ENCODE measurements around the gene RSU1. TPM values are rescaled to one million over a fixed set of nuclear protein-coding genes. Genes with fewer than 3 reads are reported as not detected.

The RSU1 gene
- total and polyA plus RNA-seq, 2 of the 13 experiments (the other 11 are each of a cell fraction or from before 2014, with no cell fraction given), result 32.3 to 35.1 TPM

DNA sequence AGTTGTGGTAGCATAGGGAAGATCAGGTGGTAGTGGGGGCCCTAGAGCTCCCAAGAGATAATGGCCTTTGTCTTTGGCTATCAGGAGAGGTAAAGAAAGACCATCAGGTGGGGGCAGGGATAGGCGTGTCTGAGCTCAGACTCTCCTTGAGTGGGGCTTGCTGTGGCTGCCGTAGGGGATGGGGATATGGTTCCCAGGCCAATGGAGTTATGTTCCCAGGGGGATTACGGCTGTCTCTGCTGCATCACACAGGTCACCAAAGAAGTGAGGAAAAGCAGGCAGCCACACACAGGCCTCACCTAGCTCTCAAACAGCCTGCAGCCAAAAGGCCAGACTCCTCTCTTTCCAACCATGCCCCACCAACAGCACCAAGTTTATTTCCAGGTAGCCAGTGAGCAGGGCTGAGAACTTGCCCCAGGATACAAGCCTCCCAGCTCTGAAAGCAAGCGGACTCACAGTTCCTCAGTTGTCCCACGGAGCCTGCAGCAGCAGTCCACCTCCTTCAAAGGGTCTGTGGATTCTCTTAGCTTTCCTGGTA lies 257.9 kb downstream of the RSU1 start:
- intact Hi-C loops (cut with micrococcal nuclease; ENCODE audit: unreplicated experiment), result no loop called here
- Histone ChIP-seq H3K79me2 (ENCODE audit: insufficient read depth, low read length) (no peaks in the 10 kb centered on the region), H3K4me1 (ENCODE audit: insufficient read depth, low read length) (no peaks in the 10 kb centered on the region), H2AFZ (ENCODE audit: low read length) (no peak overlapping the region), H3K9ac (ENCODE audit: insufficient read depth, low read depth, low read length) (no peak overlapping the region), H3K27ac (ENCODE audit: extremely low read length, insufficient read depth, low read length) (no peak overlapping the region), H3K4me2 (ENCODE audit: low read depth, low read length) (no peak overlapping the region), H3K27me3 (ENCODE audit: control insufficient read depth in 1 of 2, insufficient read depth in 2 of 2, low read length in 2 of 2) (no peaks in the 10 kb centered on the region), H3K36me3 (replicated peaks in 1 of 2; ENCODE audit: control insufficient read depth in 1 of 2, insufficient read depth in 2 of 2, low read length in 2 of 2) (no peaks in the 10 kb centered on the region), H3K9me3 (ENCODE audit: low read length) (no peaks in the 10 kb centered on the region), H4K20me1 (ENCODE audit: insufficient read depth, low read length) (no peaks in the 10 kb centered on the region), H3K4me3 (replicated peaks in 1 of 3; ENCODE audit: insufficient read depth in 1 of 3, low read depth in 2 of 3, low read length in 3 of 3) (no peak overlapping the region)
- WGBS (ENCODE audit: low lambda C conversion rate), result 31% methylated on average over 5 of the region's 5 CpGs
- in situ Hi-C loops (cut with HindIII; ENCODE audit: extremely low pct_ligation_motif_present, low pct_unique_long_range_greater_than_20kb), result no loop called here
- ATAC-seq, result no peak
- no peak for TF ChIP-seq HMG20A (CRISPR knock-in tag; IDR thresholded peaks at IDR 0.05; ENCODE audit: borderline replicate concordance)
- TF ChIP-seq, protein P1, sequence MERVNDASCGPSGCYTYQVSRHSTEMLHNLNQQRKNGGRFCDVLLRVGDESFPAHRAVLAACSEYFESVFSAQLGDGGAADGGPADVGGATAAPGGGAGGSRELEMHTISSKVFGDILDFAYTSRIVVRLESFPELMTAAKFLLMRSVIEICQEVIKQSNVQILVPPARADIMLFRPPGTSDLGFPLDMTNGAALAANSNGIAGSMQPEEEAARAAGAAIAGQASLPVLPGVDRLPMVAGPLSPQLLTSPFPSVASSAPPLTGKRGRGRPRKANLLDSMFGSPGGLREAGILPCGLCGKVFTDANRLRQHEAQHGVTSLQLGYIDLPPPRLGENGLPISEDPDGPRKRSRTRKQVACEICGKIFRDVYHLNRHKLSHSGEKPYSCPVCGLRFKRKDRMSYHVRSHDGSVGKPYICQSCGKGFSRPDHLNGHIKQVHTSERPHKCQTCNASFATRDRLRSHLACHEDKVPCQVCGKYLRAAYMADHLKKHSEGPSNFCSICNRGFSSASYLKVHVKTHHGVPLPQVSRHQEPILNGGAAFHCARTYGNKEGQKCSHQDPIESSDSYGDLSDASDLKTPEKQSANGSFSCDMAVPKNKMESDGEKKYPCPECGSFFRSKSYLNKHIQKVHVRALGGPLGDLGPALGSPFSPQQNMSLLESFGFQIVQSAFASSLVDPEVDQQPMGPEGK (CRISPR knock-in tag; IDR thresholded peaks at IDR 0.05), result no peak
- no peak for FAIRE-seq
- no TSS peak for BruUV-seq (replicated peaks)
- CTCF ChIA-PET (ENCODE audit: low intra/inter-chr PET ratio, low total read pairs), result no interaction called here
- no peak for DNase-seq (ENCODE audit: low spot score)
- POLR2A ChIA-PET, result no interaction called here

DNA sequence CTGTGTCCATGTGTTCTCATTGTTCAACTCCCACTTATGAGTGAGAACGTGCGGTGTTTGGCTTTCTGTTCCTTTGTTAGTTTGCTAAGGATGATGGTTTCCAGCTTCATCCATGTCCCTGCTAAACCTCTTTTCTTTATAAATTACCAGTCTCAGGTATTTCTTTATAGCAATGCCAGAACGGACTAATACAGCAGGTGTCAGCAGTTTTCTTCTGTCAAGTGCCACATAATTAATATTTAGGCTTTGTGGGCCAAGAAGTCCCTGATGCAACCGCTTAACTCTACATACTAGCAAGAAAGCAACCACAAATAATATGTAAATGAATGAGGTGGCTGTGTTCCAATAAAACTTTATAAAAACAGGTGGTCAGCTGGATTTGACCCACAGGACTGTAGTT lies 269.3 kb downstream of the RSU1 start:
- FAIRE-seq (no peak), DNase-seq (ENCODE audit: low spot score) (no peak), ATAC-seq (no peak)
- CTCF ChIA-PET (ENCODE audit: low intra/inter-chr PET ratio, low total read pairs), result no interaction called here
- no peaks in the 10 kb centered on the region for H3K9me3 ChIP-seq (ENCODE audit: low read length)
- H3K4me2 ChIP-seq (ENCODE audit: low read depth, low read length), result no peak overlapping the region
- no peaks in the 10 kb centered on the region for H3K4me1 ChIP-seq (ENCODE audit: insufficient read depth, low read length)
- H3K27me3 ChIP-seq (ENCODE audit: control insufficient read depth in 1 of 2, insufficient read depth in 2 of 2, low read length in 2 of 2), result peaks cover 0 to 4% of the 10 kb centered on the region in 2 experiments; a peak in 1 of 5 replicates
- in situ Hi-C loops (cut with HindIII; ENCODE audit: extremely low pct_ligation_motif_present, low pct_unique_long_range_greater_than_20kb) (loop anchor here (25.0 kb wide), 1 partner anchor 661 kb away; no protein-coding TSS in a partner anchor), intact Hi-C loops (cut with micrococcal nuclease; ENCODE audit: unreplicated experiment) (loop anchor here (2.0 to 10.0 kb wide), 2 partner anchors 233 to 673 kb away; no protein-coding TSS in a partner anchor)
- no peaks in the 10 kb centered on the region for H3K36me3 ChIP-seq (replicated peaks in 1 of 2; ENCODE audit: control insufficient read depth in 1 of 2, insufficient read depth in 2 of 2, low read length in 2 of 2)
- H2AFZ ChIP-seq (ENCODE audit: low read length), result no peak overlapping the region
- H3K27ac ChIP-seq (ENCODE audit: extremely low read length, insufficient read depth, low read length), result no peak overlapping the region
- POLR2A ChIA-PET, result no interaction called here
- H3K4me3 ChIP-seq (replicated peaks in 1 of 3; ENCODE audit: insufficient read depth in 1 of 3, low read depth in 2 of 3, low read length in 3 of 3), result no peak overlapping the region
- no peaks in the 10 kb centered on the region for H3K79me2 ChIP-seq (ENCODE audit: insufficient read depth, low read length)
- no peaks in the 10 kb centered on the region for H4K20me1 ChIP-seq (ENCODE audit: insufficient read depth, low read length)
- no peak overlapping the region for H3K9ac ChIP-seq (ENCODE audit: insufficient read depth, low read depth, low read length)
- WGBS (ENCODE audit: low lambda C conversion rate), result 35% methylated on average over 4 of the region's 4 CpGs
- no TSS peak for BruUV-seq (replicated peaks)
- TF ChIP-seq MAFK (conservative IDR thresholded peaks at IDR 0.05 in 1 of 2, IDR thresholded peaks at IDR 0.05 in 1 of 2; ENCODE audit: low read length in 2 of 2), result peak in 1 of 2 experiments; percentile 63; a peak in 3 of 4 replicates
- TF ChIP-seq, protein P2, sequence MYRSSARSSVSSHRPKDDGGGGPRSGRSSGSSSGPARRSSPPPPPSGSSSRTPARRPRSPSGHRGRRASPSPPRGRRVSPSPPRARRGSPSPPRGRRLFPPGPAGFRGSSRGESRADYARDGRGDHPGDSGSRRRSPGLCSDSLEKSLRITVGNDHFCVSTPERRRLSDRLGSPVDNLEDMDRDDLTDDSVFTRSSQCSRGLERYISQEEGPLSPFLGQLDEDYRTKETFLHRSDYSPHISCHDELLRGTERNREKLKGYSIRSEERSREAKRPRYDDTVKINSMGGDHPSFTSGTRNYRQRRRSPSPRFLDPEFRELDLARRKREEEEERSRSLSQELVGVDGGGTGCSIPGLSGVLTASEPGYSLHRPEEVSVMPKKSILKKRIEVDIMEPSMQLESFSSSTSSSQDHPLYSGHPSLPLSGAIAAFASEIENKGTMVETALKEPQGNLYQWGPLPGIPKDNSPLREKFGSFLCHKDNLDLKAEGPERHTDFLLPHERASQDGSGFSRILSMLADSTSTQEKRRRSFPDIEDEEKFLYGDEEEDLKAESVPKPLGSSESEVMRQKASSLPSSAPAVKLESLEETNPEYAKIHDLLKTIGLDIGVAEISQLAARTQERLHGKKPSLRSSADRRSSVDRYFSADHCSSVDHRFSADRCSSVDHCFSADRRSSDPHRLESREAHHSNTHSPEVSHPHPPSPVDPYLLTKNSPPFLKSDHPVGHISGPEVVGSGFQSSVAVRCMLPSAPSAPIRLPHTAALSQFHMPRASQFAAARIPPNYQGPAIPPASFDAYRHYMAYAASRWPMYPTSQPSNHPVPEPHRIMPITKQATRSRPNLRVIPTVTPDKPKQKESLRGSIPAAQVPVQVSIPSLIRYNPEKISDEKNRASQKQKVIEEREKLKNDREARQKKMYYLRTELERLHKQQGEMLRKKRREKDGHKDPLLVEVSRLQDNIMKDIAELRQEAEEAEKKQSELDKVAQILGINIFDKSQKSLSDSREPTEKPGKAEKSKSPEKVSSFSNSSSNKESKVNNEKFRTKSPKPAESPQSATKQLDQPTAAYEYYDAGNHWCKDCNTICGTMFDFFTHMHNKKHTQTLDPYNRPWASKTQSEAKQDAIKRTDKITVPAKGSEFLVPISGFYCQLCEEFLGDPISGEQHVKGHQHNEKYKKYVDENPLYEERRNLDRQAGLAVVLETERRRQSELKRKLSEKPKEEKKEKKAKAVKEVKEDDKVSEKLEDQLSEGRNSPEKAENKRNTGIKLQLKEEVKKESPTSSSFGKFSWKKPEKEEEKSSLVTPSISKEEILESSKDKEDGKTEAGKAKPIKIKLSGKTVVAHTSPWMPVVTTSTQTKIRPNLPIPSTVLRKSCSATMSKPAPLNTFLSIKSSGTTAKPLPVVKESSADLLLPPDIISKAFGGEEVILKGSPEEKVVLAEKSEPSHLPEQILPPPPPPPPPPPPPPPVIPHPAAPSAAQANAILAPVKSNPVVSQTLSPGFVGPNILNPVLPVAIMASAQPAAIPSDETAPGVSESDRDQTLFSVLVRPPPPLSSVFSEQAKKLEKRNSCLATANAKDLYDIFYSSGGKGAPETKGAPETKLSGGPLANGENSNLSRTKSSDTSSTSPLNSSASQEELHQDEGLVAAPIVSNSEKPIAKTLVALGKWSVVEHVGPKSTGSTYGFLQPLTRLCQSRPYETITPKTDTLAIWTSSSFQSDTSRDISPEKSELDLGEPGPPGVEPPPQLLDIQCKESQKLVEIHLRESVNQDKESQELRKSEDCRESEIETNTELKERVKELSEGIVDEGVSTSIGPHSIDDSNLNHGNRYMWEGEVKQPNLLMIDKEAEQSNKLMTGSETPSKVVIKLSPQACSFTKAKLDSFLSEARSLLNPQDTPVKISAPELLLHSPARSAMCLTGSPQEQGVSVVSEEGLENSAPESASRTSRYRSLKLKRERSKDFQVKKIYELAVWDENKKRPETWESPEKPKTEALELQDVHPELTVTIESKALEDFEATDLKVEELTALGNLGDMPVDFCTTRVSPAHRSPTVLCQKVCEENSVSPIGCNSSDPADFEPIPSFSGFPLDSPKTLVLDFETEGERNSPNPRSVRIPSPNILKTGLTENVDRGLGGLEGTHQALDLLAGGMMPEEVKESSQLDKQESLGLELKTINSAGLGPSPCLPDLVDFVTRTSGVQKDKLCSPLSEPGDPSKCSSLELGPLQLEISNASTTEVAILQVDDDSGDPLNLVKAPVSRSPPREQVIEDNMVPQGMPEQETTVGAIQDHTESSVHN (CRISPR knock-in tag; IDR thresholded peaks at IDR 0.05), result no peak

Data from HepG2 (cell line).